Measurements from ENCODE around the gene HEPACAM. TPM values are rescaled to one million over a fixed set of nuclear protein-coding genes. Genes with fewer than 3 reads are reported as not detected.

Gene HEPACAM
- total RNA-seq, 1 donor from 2014 or later: not detected

DNA sequence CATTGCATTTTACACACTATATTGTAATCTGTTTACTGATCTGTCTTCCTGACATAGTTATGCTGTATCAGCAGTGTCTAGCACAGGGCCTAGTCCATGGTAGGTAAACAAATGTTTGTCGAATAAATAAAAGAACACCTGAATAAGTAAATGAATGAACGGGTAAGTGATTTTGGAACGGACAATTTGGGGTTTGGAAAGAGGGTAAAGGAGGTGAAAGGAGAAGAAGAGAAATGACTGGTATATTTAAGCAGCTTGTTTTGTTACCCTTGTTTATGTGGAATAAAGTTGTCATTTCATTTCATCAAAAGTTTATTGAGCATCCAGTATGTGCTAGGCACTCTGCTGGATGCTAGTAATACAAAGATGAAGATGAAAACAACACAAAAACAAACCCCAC lies 16.9 kb downstream of the HEPACAM start, which contains the start of gene HEPN1:
HEPN1 (plus strand) TSS at position 301 of the 400 bp plus-strand sequence.
- H3K4me1 ChIP-seq (ENCODE audit: insufficient read depth, low read length): peaks cover 8% of the 10 kb centered on the region
- H3K9me3 ChIP-seq (ENCODE audit: insufficient read depth, low read depth, low read length): no peaks in the 10 kb centered on the region
- no peaks in the 10 kb centered on the region for H3K27me3 ChIP-seq (ENCODE audit: insufficient read depth, low read length)
- Mint-ChIP-seq H3K27ac (ENCODE audit: unreplicated experiment) (no peak within 1 kb of the TSS), H3K36me3 (ENCODE audit: low read depth, unreplicated experiment) (no peaks in the 10 kb centered on the region), H3K4me3 (ENCODE audit: unreplicated experiment) (no peak within 1 kb of the TSS), H3K4me1 (ENCODE audit: low read depth, unreplicated experiment) (peaks cover 15% of the 10 kb centered on the region), H3K27me3 (ENCODE audit: low read depth, unreplicated experiment) (peaks cover 12% of the 10 kb centered on the region), H3K9me3 (ENCODE audit: unreplicated experiment) (peaks cover 6% of the 10 kb centered on the region)
- H3K4me3 ChIP-seq (ENCODE audit: insufficient read depth, low read depth, low read length): no peak within 1 kb of the TSS
- no peak for TF ChIP-seq EZH2 (IDR thresholded peaks at IDR 0.05; ENCODE audit: insufficient read depth, low read length)
- TF ChIP-seq, protein P1, sequence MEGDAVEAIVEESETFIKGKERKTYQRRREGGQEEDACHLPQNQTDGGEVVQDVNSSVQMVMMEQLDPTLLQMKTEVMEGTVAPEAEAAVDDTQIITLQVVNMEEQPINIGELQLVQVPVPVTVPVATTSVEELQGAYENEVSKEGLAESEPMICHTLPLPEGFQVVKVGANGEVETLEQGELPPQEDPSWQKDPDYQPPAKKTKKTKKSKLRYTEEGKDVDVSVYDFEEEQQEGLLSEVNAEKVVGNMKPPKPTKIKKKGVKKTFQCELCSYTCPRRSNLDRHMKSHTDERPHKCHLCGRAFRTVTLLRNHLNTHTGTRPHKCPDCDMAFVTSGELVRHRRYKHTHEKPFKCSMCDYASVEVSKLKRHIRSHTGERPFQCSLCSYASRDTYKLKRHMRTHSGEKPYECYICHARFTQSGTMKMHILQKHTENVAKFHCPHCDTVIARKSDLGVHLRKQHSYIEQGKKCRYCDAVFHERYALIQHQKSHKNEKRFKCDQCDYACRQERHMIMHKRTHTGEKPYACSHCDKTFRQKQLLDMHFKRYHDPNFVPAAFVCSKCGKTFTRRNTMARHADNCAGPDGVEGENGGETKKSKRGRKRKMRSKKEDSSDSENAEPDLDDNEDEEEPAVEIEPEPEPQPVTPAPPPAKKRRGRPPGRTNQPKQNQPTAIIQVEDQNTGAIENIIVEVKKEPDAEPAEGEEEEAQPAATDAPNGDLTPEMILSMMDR (IDR thresholded peaks at IDR 0.05; ENCODE audit: insufficient read depth, low read depth, low read length): no peak
- H3K4me2 ChIP-seq (ENCODE audit: low read length): no peak within 1 kb of the TSS
- H3K9ac ChIP-seq (ENCODE audit: low read length): no peak within 1 kb of the TSS
- no peak for FAIRE-seq
- DNase-seq (ENCODE audit: low read depth): no peak
- no peaks in the 10 kb centered on the region for H3K79me2 ChIP-seq (ENCODE audit: insufficient read depth, low read length)
- no peaks in the 10 kb centered on the region for H3K36me3 ChIP-seq (ENCODE audit: insufficient read depth, low read length)
- no peak within 1 kb of the TSS for H3K27ac ChIP-seq (ENCODE audit: low read depth, low read length)
- H2AFZ ChIP-seq (ENCODE audit: low read depth, low read length): peak within 1 kb of the TSS; percentile 9
- H4K20me1 ChIP-seq (ENCODE audit: insufficient read depth, low read length): no peaks in the 10 kb centered on the region

DNA sequence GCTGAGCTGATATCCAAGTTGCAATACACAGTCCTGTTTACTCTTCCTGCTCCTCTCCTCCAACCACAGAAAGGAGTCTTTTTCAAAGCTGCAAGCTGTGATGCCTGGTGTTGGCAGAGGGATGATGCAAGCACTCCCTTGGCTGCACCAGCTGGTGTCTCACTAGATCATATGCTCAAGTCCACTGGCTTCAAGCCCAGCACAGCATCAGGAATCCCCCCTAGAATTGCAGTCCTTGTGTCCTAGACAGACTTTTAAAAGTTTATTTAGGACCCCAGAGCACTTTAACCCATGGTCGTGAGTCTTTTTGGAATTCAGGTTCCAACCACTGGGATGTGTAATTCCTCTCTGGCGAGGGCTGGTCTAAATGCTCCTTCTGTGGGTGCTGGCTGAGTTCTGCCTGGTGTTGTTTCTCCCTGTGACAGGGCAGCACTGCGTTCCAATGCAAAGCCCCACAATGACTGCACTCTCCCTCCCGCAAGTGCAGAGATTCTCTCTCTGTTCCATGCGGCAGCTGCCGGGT lies 18.7 kb downstream of the HEPACAM start:
- Histone ChIP-seq H2AFZ (ENCODE audit: low read depth, low read length) (no peak overlapping the region), H3K4me3 (ENCODE audit: insufficient read depth, low read depth, low read length) (no peak overlapping the region), H3K4me1 (ENCODE audit: insufficient read depth, low read length) (peaks cover 8% of the 10 kb centered on the region), H3K27me3 (ENCODE audit: insufficient read depth, low read length) (no peaks in the 10 kb centered on the region), H3K9ac (ENCODE audit: low read length) (no peak overlapping the region), H3K4me2 (ENCODE audit: low read length) (no peak overlapping the region), H3K79me2 (ENCODE audit: insufficient read depth, low read length) (no peaks in the 10 kb centered on the region), H3K36me3 (ENCODE audit: insufficient read depth, low read length) (no peaks in the 10 kb centered on the region), H4K20me1 (ENCODE audit: insufficient read depth, low read length) (no peaks in the 10 kb centered on the region), H3K27ac (ENCODE audit: low read depth, low read length) (no peak overlapping the region), H3K9me3 (ENCODE audit: insufficient read depth, low read depth, low read length) (no peaks in the 10 kb centered on the region)
- Mint-ChIP-seq H3K4me1 (ENCODE audit: low read depth, unreplicated experiment) (peaks cover 13% of the 10 kb centered on the region), H3K36me3 (ENCODE audit: low read depth, unreplicated experiment) (no peaks in the 10 kb centered on the region), H3K4me3 (ENCODE audit: unreplicated experiment) (no peak overlapping the region), H3K27me3 (ENCODE audit: low read depth, unreplicated experiment) (peaks cover 3% of the 10 kb centered on the region), H3K27ac (ENCODE audit: unreplicated experiment) (peak overlapping the region; percentile 89), H3K9me3 (ENCODE audit: unreplicated experiment) (peaks cover 4% of the 10 kb centered on the region)
- TF ChIP-seq EZH2 (IDR thresholded peaks at IDR 0.05; ENCODE audit: insufficient read depth, low read length): no peak
- TF ChIP-seq, protein P1 (IDR thresholded peaks at IDR 0.05; ENCODE audit: insufficient read depth, low read depth, low read length): no peak
- FAIRE-seq (no peak), DNase-seq (ENCODE audit: low read depth) (no peak)

DNA sequence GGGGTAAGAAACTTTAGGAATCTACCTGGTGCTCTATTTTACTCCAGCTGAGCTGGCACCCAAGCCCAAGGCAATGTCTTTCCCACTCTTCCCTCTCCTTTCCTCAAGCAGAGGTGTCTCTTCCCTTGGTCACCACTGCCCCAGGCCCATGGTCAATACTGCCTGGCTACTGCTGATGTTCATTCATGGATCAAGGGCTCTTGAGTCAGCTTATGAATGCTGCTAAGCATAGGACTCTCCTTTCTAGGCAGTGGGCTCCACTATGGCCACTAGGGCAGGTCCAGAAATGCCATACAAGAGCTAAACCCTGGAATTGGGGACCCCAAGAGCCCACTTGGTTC lies 19.5 kb downstream of the HEPACAM start:
- H3K36me3 Mint-ChIP-seq (ENCODE audit: low read depth, unreplicated experiment): no peaks in the 10 kb centered on the region
- Histone ChIP-seq H4K20me1 (ENCODE audit: insufficient read depth, low read length) (no peaks in the 10 kb centered on the region), H2AFZ (ENCODE audit: low read depth, low read length) (no peak overlapping the region), H3K27me3 (ENCODE audit: insufficient read depth, low read length) (no peaks in the 10 kb centered on the region), H3K27ac (ENCODE audit: low read depth, low read length) (no peak overlapping the region), H3K4me2 (ENCODE audit: low read length) (no peak overlapping the region), H3K4me3 (ENCODE audit: insufficient read depth, low read depth, low read length) (no peak overlapping the region), H3K9ac (ENCODE audit: low read length) (no peak overlapping the region), H3K79me2 (ENCODE audit: insufficient read depth, low read length) (no peaks in the 10 kb centered on the region), H3K4me1 (ENCODE audit: insufficient read depth, low read length) (peaks cover 8% of the 10 kb centered on the region), H3K9me3 (ENCODE audit: insufficient read depth, low read depth, low read length) (no peaks in the 10 kb centered on the region), H3K36me3 (ENCODE audit: insufficient read depth, low read length) (no peaks in the 10 kb centered on the region)
- TF ChIP-seq, protein P1 (IDR thresholded peaks at IDR 0.05; ENCODE audit: insufficient read depth, low read depth, low read length): no peak
- TF ChIP-seq EZH2 (IDR thresholded peaks at IDR 0.05; ENCODE audit: insufficient read depth, low read length): no peak
- H3K27ac Mint-ChIP-seq (ENCODE audit: unreplicated experiment): no peak overlapping the region
- H3K27me3 Mint-ChIP-seq (ENCODE audit: low read depth, unreplicated experiment): peaks cover 3% of the 10 kb centered on the region
- no peak for DNase-seq (ENCODE audit: low read depth)
- H3K4me3 Mint-ChIP-seq (ENCODE audit: unreplicated experiment): no peak overlapping the region
- H3K4me1 Mint-ChIP-seq (ENCODE audit: low read depth, unreplicated experiment): peaks cover 13% of the 10 kb centered on the region
- FAIRE-seq: no peak
- H3K9me3 Mint-ChIP-seq (ENCODE audit: unreplicated experiment): peaks cover 12% of the 10 kb centered on the region
